A549 (cell line): ENCODE data around the gene TAF6L. TPM values are rescaled to one million over a fixed set of nuclear protein-coding genes. Genes with fewer than 3 reads are reported as not detected.

Experiments
- ATAC-seq, 2 experiments: fragments of 200-7000 bp in 1 of 2; fragments of >200 bp in 1 of 2; cut with Nextera tagmentation in 1 of 2; cut with Tn5 transposase in 1 of 2; 3 replicates each; pipeline versions ENCODE4 v1.8.0 to v1.9.1; 2018 to 2020; ENCODE audit warnings: mild to moderate bottlenecking in 1 of 2, moderate library complexity in 1 of 2
- CTCF ChIA-PET: fragments of 300-600 bp; sonication (Branson Sonifier 250); formaldehyde crosslinking; extraction: SDS; loops from one replicate; lab custom pipeline; 2021; ENCODE audit warnings: antibody characterized with exemption, inconsistent platforms; lab: Yijun Ruan, JAX
- POLR2A ChIA-PET: fragments of 350-600 bp; formaldehyde crosslinking; extraction: SDS; loops from one replicate; lab custom pipeline; 2021; ENCODE audit warnings: antibody characterized with exemption, inconsistent platforms; lab: Yijun Ruan, JAX
- DNase-seq, 2 experiments: peaks; one replicate each; pipeline versions ENCODE4 v3.0.0 to v3.0.0-alpha.2; 2011 to 2016; ENCODE audit warnings: low read depth in 1 of 2, low spot score in 1 of 2
- FAIRE-seq: peaks from 2 replicates; lab custom pipeline; 2011; peaks lifted over from hg19 to GRCh38; lab: Jason Lieb, UNC
- H3K27ac ChIP-seq, 2 experiments: fragments of >200 bp; sonication (Bioruptor Twin); formaldehyde crosslinking; 3 replicates each; pipeline ENCODE4 v1.5.1; 2016 to 2017
- H3K4me1 ChIP-seq: fragments of >200 bp; sonication (Bioruptor Twin); formaldehyde crosslinking; 3 replicates; pipeline ENCODE4 v1.6.1; 2016
- H3K4me2 ChIP-seq: fragments of >200 bp; sonication (Bioruptor Twin); formaldehyde crosslinking; 3 replicates; pipeline ENCODE4 v1.6.1; 2016
- H3K4me3 ChIP-seq: fragments of >200 bp; sonication (Bioruptor Twin); formaldehyde crosslinking; 3 replicates; pipeline ENCODE4 v1.5.1; 2016
- H3K9me3 ChIP-seq: fragments of >200 bp; sonication (Bioruptor Twin); formaldehyde crosslinking; 3 replicates; pipeline ENCODE4 v1.6.1; 2016
- CBX8 ChIP-seq: fragments of 200-600 bp; sonication (generic); IDR thresholded peaks from 2 replicates; pipeline ENCODE4 v1.6.1; 2016
- CHD4 ChIP-seq: fragments of 200-600 bp; sonication (generic); IDR thresholded peaks from 2 replicates; pipeline ENCODE4 v1.6.1; 2016; ENCODE audit warnings: antibody characterized with exemption, mild to moderate bottlenecking, borderline replicate concordance
- EHMT2 ChIP-seq: fragments of 200-600 bp; sonication (generic); IDR thresholded peaks from 2 replicates; pipeline ENCODE4 v1.6.1; 2016; ENCODE audit warnings: antibody characterized with exemption, low read depth, mild to moderate bottlenecking, moderate library complexity
- FOSL2 ChIP-seq, 2 experiments: fragments of 450-650 bp in 1 of 2; fragments of >200 bp in 1 of 2; sonication (Bioruptor Twin) in 1 of 2; formaldehyde crosslinking; IDR thresholded peaks; 2 replicates each; pipeline versions ENCODE4 v1.5.0 to v1.6.1; 2016 to 2020; ENCODE audit warnings: mild to moderate bottlenecking in 1 of 2, moderate library complexity in 1 of 2
- GATA3 ChIP-seq: IDR thresholded peaks from 2 replicates; pipeline ENCODE4 v1.6.1; 2012; ENCODE audit warnings: borderline replicate concordance
- HDAC2 ChIP-seq: fragments of 200-600 bp; sonication (generic); IDR thresholded peaks from 2 replicates; pipeline ENCODE4 v1.6.1; 2016
- HES2 ChIP-seq: fragments of >200 bp; sonication (Bioruptor Twin); formaldehyde crosslinking; IDR thresholded peaks from 2 replicates; pipeline ENCODE4 v1.6.1; 2016
- HOXB13 ChIP-seq: fragments of 250-450 bp; sonication (Bioruptor Pico); IDR thresholded peaks from 2 replicates; pipeline ENCODE4 v1.5.0; 2020; ENCODE audit warnings: low read depth, mild to moderate bottlenecking, moderate library complexity
- HOXB5 ChIP-seq: fragments of 250-450 bp; sonication (Bioruptor Pico); IDR thresholded peaks from 2 replicates; pipeline ENCODE4 v1.5.0; 2020; ENCODE audit warnings: mild to moderate bottlenecking, moderate library complexity
- JUN ChIP-seq, 2 experiments: fragments of >200 bp; sonication (Bioruptor Twin); formaldehyde crosslinking; IDR thresholded peaks; 2 replicates in 1 of 2; 3 replicates in 1 of 2; pipeline ENCODE4 v1.6.1; 2016 to 2017
- KDM1A ChIP-seq: fragments of 200-600 bp; sonication (generic); IDR thresholded peaks from 2 replicates; pipeline ENCODE4 v1.6.1; 2016; ENCODE audit warnings: low read depth, mild to moderate bottlenecking
- KDM5A ChIP-seq: fragments of 200-600 bp; sonication (generic); IDR thresholded peaks from 2 replicates; pipeline ENCODE4 v1.6.1; 2016; ENCODE audit warnings: antibody characterized with exemption, mild to moderate bottlenecking
- MAZ ChIP-seq: fragments of 150-350 bp; IDR thresholded peaks from 2 replicates; pipeline ENCODE4 v1.6.1; 2014; ENCODE audit warnings: antibody characterized with exemption, low read depth, low read length, borderline replicate concordance
- MYC ChIP-seq: IDR thresholded peaks from 2 replicates; pipeline ENCODE4 v1.6.1; 2012; ENCODE audit warnings: mild to moderate bottlenecking, inconsistent platforms, low read length, improper control_type of control experiment, borderline replicate concordance
- PHF8 ChIP-seq: fragments of 200-600 bp; sonication (generic); IDR thresholded peaks from 2 replicates; pipeline ENCODE4 v1.6.1; 2016; ENCODE audit warnings: low read depth, mild to moderate bottlenecking, antibody characterized with exemption, moderate library complexity, borderline replicate concordance
- POLR2A ChIP-seq: IDR thresholded peaks from 2 replicates; pipeline ENCODE4 v1.6.1; 2012; ENCODE audit warnings: mild to moderate bottlenecking, low read length
- RAD21 ChIP-seq, 2 experiments: fragments of >200 bp in 1 of 2; sonication (Bioruptor Twin) in 1 of 2; formaldehyde crosslinking in 1 of 2; IDR thresholded peaks in 1 of 2; conservative IDR thresholded peaks in 1 of 2; 2 replicates in 1 of 2; 3 replicates in 1 of 2; pipeline ENCODE4 v1.6.1; 2012 to 2018; ENCODE audit warnings: inconsistent platforms in 1 of 2
- RCOR1 ChIP-seq: fragments of 150-350 bp; IDR thresholded peaks from 2 replicates; pipeline ENCODE4 v1.6.1; 2014; ENCODE audit warnings: antibody characterized with exemption, low read length, low read depth
- RFX5 ChIP-seq: fragments of 450-650 bp; IDR thresholded peaks from 2 replicates; pipeline ENCODE4 v1.7.1; 2014; ENCODE audit warnings: antibody characterized with exemption, mild to moderate bottlenecking, moderate library complexity
- SREBF2 ChIP-seq: fragments of 450-650 bp; IDR thresholded peaks from 2 replicates; pipeline ENCODE4 v1.6.1; 2014; ENCODE audit warnings: mild to moderate bottlenecking, moderate library complexity
- TFCP2L1 ChIP-seq: fragments of 250-450 bp; sonication (Bioruptor Pico); IDR thresholded peaks from 2 replicates; pipeline ENCODE4 v1.5.0; 2021; ENCODE audit warnings: mild to moderate bottlenecking
- TP53 ChIP-seq: fragments of 250-450 bp; sonication (Bioruptor Pico); IDR thresholded peaks from 2 replicates; pipeline ENCODE4 v1.5.0; 2021; ENCODE audit warnings: mild to moderate bottlenecking, moderate library complexity
- ZC3H11A ChIP-seq: fragments of 450-650 bp; IDR thresholded peaks from 2 replicates; pipeline ENCODE4 v1.6.1; 2014; ENCODE audit warnings: antibody characterized with exemption, mild to moderate bottlenecking
- WGBS: methylation state at CpG from one replicate; pipeline ENCODE4 v1.1.6; 2017; ENCODE audit errors: missing lambda C conversion rate; 5-methylcytosine and 5-hydroxymethylcytosine counted together
- polyA plus RNA-seq, 4 experiments: library from polyadenylated mRNA; depleted of rRNA in 3 of 4; stranded (reverse); fragments of >200 nt; fragmentation: RNase III in 1 of 4; extraction: RNeasy Plus Mini Kit Qiagen cat#74134 plus additional on column Dnase treatment in 1 of 4; gene quantifications; 2 replicates in 3 of 4; 3 replicates in 1 of 4; pipeline ENCODE4 v1.2.3, GENCODE V29; 2011 to 2017

Gene TAF6L
- polyA plus RNA-seq, 2 of the 4 experiments (the other 2 are of a cell fraction): 14.0 to 22.7 TPM

- Histone ChIP-seq H3K4me3 (no peak overlapping the region), H3K27ac (no peak overlapping the region), H3K4me1 (peaks cover 11% of the 10 kb centered on the region), H3K9me3 (no peaks in the 10 kb centered on the region), H3K4me2 (no peak overlapping the region)
- peak in 1 of 2 experiments; percentile 68 for DNase-seq
- peak; percentile 60 to 73; a peak in 5 of 6 replicates for ATAC-seq
- POLR2A ChIA-PET: no interaction called here
- FAIRE-seq: no peak
- no peak for TF ChIP-seq PHF8
- TF ChIP-seq TP53 (CRISPR knock-in tag): no peak
- TF ChIP-seq RAD21 (conservative IDR thresholded peaks at IDR 0.05 in 1 of 2, IDR thresholded peaks at IDR 0.05 in 1 of 2): 0 out of 5 replicates have a peak, but pooled peaks of 1 of the 2 experiments have one; percentile 4
- TF ChIP-seq MYC: no peak
- CTCF ChIA-PET: interaction anchor here (1.2 to 2.2 kb wide), 3 partner anchors 9 to 16 kb away, joined by 3 to 8 read pairs (median 4); partner anchors contain the start of gene BSCL2
- 76% methylated on average over 7 of the region's 7 CpGs for WGBS
Observed at GRCh38 chr11:62721994-62722393, 49.2 kb upstream of the TAF6L start.

- TF ChIP-seq HDAC2 (no peak), MAZ (no peak), EHMT2 (no peak), KDM5A (no peak)
- TF ChIP-seq, all 56 proteins: peak for 0
- DNase-seq: no peak
- ChIA-PET CTCF (interaction anchor here (0.6 to 2.2 kb wide), 7 partner anchors 8 to 136 kb away, joined by 3 to 8 read pairs (median 5); partner anchors contain the start of gene POLR2G), POLR2A (interaction anchor here (0.6 to 2.1 kb wide), 3 partner anchors 15 to 1225 kb away, joined by 4 to 6 read pairs (median 4); no protein-coding TSS in a partner anchor)
- peak overlapping the region; percentile 92 for H3K4me2 ChIP-seq
- 81% methylated on average over 8 of the region's 8 CpGs for WGBS
- no peaks in the 10 kb centered on the region for H3K9me3 ChIP-seq
- FAIRE-seq: no peak
- peaks cover 11% of the 10 kb centered on the region for H3K4me1 ChIP-seq
- H3K4me3 ChIP-seq: peak overlapping the region; percentile 78; the same call in 1 of the 3 replicates
- no peak overlapping the region for H3K27ac ChIP-seq
- no peak for ATAC-seq
Observed at GRCh38 chr11:62724171-62724570, 47.0 kb upstream of the TAF6L start.

GRCh38 chr11:62725646-62726045 lies 45.5 kb upstream of the TAF6L start:
- Histone ChIP-seq H3K9me3 (no peaks in the 10 kb centered on the region), H3K4me1 (peaks cover 21% of the 10 kb centered on the region), H3K4me2 (peak overlapping the region; percentile 92), H3K27ac (peak overlapping the region; percentile 97), H3K4me3 (peak overlapping the region; percentile 78)
- ATAC-seq (no peak), FAIRE-seq (no peak), DNase-seq (no peak)
- CTCF ChIA-PET: interaction anchor here (1.9 to 3.1 kb wide), 2 partner anchors 10 to 18 kb away, joined by 6 to 9 read pairs; partner anchors contain the start of genes BSCL2 and GNG3
- TF ChIP-seq CBX8: no peak
- no peak for TF ChIP-seq KDM1A
- TF ChIP-seq SREBF2: no peak
- no peak for TF ChIP-seq HOXB13
- no peak for TF ChIP-seq ZC3H11A
- TF ChIP-seq RFX5: no peak
- TF ChIP-seq RCOR1: no peak
- no peak for TF ChIP-seq FOSL2 (IDR thresholded peaks at IDR 0.05)
- TF ChIP-seq FOSL2 (CRISPR knock-in tag; IDR thresholded peaks at IDR 0.05): no peak
- no peak for TF ChIP-seq MYC
- TF ChIP-seq TFCP2L1 (CRISPR knock-in tag): no peak
- no peak for TF ChIP-seq JUN (IDR thresholded peaks at IDR 0.05)
- no peak for TF ChIP-seq CHD4
- no peak for TF ChIP-seq HES2
- no peak for TF ChIP-seq TP53 (CRISPR knock-in tag)
- TF ChIP-seq GATA3: no peak
- no peak for TF ChIP-seq HOXB5 (CRISPR knock-in tag)
- TF ChIP-seq POLR2A: no peak
- POLR2A ChIA-PET: interaction anchor here (2.2 to 3.8 kb wide), 5 partner anchors 18 to 60 kb away, joined by 12 to 96 read pairs (median 43); partner anchors contain the start of genes BSCL2, C11orf98, CSKMT and GNG3
- WGBS: 1% methylated on average over 7 of the region's 7 CpGs
